ENCODE measurements around the gene OCSTAMP.

Gene OCSTAMP

DNA sequence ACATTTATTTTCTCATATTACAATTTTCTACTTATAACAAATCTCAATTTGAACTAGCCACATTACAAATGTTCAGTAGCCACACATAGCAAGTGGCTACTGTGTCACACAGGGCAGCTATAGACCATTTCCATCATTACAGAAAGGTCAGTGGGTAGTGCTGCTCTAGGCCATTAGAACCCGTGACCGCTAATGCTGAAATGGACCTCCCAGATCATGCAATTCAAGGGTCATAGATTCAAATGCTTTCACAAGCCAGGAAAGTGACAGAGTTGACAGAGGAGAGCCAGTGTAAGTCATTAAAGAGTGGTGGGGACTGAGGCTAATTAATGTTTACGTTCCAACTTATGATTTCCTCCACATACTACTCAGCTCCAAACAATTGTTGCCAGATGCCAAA is 3.5 kb upstream of the OCSTAMP start:
- DNase-seq (ENCODE audit: low spot score): no peak

DNA sequence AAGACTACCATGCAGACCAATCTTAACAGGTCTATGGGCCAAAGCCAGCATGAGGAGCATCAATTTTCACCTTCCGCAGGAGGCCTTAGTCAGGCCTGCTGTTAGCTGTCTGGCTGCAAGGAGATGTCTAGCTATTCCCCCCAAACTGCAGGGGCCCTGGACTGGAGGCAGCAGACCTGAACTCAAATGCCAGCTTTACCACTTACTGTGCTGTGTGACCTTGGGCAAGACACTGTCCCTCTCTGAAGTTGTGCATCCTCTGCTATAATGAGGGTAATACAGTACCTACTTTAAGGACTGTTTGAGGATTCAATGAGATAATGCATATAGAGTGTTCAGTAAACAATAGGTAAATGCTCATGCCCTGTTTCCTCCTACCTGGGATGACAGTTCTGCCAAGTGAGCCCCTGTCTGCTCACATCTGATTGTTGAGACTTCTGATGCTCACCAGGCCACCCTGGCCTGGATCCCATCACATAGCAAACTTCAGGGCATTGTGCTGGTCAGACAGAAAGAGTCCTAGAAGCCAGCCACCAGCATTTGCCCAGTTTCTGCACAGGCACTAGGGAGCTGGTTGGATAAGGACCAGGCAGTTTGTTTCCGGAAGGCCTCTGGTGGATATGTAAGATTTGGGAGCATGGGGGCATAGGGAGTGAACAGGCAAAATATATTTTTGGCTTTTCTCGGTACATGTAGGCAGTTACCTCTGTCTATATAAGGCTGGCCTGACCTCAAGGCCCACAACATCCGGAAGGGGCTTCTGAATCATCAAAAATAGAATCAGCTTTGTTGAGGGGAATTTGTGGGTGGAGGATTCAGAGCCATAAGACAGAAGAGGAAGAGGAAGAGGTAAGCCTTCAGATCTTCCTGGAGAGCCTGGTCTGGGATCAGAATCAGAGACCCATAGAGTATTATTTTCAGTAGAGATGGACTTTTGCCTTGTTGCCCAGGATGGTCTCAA is 2.3 kb upstream of the OCSTAMP start:
- DNase-seq (ENCODE audit: low spot score): no peak

DNA sequence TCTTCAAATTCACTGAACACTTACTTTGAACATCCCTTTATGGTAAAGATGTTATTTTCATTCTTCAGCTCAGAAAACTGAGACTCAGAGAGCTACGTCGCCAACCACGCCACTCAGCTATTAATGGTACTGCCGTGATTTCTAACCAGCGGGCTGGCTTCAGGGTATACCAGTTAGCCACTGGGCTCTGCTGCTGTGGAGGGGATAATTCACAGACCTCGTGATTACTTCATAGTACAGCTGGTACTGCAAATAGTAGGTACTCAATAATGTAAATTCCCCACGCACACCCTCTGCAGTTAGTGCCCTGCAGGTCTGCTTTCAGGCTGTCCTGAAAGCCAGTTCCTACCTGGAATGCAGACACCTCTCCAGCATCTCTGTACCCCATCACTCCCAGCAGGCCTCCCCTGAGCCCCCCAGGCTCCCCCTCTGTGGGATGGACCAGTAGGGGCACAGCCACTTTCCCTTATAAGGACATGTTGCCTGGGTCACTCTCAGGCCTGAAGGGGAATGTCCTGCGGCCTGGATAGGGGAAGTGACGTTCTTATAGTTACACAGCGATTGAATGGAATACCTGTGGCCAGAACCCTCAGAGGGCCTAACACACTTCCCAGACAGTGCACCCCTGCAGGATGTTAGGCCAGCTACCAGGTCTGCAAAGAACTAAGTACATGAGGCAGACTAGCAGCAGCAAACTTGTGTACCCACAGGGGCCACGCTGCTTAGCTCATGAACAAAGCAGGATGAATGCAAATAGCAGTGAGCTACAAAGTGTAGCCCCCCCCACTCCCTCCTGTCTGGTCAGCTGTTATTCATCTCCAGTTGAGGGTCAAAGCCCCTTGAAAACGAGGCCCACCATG is 1.3 kb upstream of the OCSTAMP start:
- no peak for DNase-seq (ENCODE audit: low spot score)

DNA sequence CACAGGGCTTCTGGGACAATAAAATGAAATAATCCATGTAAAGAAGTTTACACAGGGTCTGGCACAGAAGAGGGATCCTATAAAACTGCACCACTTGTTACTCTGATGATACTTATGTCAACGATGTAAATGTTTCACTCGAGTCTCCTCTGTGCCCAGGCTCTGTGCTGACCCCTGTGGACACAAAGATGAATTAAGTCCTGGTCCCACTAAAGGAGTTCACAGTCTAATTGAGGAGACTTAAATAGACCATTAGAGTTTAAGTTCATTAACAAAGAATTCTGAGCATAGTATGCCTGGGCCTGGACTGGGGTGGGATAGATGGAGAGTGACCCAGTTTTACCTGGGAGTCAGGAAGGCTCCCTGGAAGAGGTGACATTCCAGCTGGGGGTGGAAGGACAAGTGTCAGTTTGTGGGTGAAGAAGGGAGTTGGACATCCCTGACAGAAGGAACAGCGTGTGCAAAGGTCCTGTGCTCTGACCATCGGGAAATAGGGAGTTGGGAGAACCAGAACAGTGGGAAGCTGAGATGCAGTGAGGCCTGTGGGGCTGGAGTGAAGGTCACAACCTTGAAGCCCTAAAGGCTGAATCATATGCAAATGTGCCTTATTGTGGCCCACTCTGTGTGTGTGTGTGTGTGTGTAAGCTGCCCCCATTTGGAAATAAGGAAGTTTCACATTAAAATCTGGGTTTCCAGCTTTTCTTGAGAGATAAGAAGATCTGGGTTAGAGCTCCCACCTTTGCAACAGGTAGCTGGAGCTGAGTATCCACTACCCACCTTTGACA is 1.1 kb downstream of the OCSTAMP start:
- DNase-seq (ENCODE audit: low spot score): no peak

DNA sequence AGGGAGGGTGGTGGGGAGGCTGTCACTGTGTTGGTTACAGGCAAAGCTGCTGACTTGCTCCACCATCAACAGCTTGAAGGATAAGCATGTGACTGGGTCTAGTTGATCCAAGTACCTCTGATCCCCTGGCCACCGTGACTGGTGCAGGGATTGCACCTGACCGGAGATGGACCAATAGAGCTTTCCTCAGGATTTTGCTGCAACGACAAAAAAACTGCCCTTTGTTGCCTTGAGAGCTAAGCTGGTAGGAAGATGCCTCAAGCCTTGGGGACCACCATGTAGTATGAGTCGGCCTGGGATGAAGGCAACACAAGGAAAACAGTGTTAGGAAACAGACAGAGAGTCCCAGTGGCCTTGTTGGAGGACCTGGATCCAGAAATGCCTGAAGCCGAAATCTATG is 1.8 kb downstream of the OCSTAMP start:
- DNase-seq (ENCODE audit: low spot score): no peak

DNA sequence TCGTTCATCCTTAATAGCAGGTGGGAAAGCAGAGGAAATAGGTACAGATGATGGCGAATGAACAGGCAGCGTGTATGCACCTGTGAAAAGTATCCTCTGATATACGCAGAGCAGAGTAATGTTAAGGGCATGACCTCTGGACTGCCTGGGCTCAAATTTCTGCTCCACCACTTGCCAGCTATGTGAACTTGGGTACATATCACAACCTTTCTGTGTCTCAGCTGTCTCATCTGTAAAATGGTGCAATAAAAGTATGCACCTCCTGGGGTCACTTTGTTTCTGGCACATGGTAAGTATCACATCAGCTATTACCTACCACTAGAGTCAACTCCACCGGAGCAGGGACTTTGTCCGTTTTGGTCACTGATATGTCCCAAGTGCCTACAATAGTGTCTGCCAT is 2.5 kb downstream of the OCSTAMP start:
- no peak for DNase-seq (ENCODE audit: low spot score)

DNA sequence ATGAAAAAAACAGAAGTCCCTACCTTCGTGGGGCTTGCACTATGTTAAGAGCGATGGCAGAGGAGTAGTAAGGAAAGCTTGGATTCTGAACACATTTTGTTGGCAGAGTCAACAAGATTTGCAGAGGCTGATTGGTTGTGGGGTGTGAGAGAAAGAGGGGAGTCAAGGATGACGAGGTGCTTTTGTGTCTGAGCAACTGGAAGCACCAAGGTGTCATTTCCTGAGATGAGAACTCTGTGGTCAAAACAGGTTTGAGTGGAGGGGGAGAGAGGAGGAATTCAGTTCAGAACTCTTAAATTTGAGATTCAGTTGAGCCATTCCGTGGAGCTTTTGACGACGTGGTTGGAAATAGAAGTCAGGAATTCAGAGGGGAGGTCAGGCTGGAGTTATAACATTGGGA is 3.5 kb downstream of the OCSTAMP start:
- no peak for DNase-seq (ENCODE audit: low spot score)

DNA sequence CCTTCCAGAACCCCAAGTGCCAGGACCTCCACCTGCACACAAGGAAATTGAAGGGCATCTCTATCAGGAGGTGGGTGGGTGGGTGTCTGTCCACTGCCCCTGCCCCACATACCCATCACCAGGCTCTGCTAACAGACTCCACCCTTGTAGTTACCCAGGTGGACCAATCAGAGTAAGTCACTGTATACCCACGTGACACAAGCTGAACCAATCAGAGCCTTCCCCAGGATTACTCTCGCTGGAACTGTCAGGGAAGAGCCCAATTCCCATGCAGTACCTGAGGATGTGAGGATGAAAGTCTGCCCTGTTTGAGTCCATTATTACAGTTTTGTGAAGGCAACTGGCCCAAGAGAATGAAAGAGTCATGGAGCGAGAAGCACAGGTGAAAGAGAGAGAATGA is 4.2 kb downstream of the OCSTAMP start:
- DNase-seq (ENCODE audit: low spot score): no peak

DNA sequence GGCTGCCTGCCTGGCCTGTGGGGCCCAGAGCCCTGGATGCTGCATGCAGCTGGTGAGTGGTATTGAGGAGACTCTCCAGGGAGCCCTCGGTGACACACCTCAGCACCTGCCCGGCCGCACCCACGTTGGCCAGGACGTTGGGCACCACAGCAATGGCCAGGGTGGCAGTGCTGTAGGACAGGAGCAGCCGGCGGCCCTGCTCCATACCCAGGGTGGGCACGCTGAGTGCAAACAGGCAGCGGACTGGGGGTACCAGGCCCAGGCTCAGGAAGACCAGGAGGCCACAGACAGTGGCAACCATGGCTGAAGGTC is 4.7 kb downstream of the OCSTAMP start:
- no peak for DNase-seq (ENCODE audit: low spot score)

DNA sequence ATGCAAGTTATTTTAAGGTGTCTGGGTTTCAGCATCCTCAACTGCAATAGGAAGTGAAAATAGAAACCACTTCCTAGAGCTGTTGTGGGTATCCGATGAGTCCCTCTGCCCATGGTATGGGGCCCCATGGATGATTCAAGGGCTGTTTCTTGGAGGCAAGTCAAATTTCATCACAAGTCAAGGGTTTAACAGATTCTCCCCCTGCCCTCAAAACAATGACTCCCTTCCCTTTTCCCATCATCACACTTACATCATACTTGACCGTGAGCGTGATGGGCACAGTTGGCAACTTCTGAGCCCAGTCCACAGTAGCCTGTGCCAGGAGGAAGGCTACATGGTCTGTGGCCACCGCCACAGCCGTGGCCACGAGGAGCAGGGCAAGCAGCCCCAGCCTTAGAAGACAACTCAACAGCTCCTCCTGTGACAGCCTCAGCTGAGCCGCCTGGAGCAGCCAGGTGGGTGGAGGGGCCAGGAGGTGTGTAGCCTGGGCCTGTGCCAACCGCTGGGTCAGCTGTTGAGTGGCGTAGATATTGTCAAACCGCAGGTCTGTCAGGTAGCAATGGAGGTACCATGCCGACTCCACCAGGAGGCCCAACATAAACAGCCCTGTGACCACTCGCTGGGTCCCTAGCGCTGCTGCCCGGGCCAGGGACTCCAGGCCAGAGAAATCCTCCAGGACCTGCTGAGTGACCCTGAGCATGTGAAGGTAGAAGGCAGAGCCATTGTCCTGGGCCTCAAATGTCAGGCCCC is 5.2 kb downstream of the OCSTAMP start:
- DNase-seq (ENCODE audit: low spot score): no peak

DNA sequence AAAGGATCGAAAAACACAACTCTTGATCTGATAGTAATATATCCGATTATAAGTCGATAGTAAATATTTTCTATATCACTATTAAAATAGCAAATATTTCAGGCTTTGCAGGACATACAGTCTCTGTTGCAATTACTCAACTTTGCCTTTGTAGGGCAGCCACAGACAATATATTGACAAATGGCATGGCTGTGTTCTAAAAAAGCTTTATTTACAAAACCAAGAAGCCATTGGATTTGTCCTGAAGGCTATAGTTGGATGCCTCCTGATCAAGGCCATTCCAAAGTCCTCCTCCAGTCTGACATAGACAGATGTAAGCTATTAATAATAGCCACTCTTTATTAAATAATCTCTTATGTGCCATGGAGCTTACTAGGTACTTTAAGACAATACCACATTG is 5.9 kb downstream of the OCSTAMP start:
- DNase-seq (ENCODE audit: low spot score): no peak

DNA sequence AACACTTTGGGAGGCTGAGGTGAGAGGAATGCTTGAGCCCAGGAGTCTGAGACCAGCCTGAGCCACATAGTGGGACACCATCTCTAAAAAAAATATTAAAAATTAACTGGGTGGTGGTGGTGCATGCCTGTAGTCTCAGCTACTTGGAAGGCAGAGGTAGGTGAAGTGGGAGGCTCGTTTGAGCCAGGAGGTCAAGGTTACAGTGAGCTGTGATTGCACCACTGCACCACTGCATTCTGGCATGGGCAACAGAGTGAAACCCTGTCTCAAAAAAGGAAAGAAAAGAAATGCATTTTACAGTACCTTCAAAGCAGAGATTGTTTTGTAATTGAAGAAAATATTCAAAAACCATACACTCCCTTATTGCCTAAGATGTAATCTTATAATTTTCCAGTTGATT is 6.5 kb downstream of the OCSTAMP start:
- no peak for DNase-seq (ENCODE audit: low spot score)

DNA sequence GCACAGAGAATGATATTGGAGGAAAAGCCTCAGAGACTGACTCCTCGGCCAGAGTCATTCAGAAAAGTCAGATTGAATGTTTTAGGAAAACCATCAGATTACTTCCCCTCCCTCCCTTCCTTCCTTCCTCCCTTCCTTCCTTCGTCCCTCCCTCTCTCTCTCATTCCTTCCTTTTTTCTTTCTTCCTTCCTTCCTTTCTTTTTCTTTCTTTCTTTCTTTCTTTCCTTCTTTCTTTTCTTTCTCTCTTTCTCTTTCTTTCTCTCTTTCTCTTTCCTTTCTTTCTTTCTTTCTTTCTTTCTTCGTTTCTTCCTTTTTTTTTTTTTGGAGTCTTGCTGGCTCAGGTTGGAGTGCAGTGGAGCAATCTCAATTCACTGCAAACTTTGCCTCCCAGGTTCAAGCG is 7.4 kb downstream of the OCSTAMP start:
- DNase-seq (ENCODE audit: low spot score): no peak

DNA sequence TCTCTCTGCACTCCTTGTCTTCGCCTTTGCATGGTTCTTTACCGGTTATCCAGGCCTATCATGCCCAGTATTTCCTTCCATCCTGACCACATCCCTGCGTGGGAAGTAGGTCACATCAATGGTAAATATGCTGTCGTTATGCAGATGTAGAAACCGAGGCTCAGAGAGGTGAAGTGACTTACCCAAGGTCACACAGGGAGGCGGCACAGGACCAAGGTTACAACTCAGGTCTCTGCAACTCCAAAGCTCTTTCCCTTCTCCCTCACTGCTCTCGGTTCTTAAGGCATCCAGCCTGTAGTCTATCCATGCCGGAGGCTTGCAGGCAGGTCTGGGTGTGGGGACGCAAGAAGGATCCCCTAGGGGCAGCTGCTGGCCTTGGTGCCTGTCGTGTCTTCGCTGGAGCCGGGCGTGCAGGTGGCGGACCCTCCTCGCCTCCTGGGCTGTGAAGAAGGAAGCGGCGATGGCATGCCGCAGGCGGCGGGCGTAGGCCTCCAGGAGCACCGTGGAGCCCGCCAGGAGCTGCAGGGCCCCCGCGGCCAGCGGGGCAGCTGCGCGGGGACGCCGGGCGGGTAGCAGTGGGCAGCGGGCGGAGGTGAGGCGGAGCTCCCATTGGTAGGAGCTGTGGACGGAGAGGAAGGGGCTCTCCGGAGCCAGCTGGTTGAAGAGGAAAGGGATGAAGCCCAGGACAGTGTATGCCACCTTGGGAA is 9.1 kb downstream of the OCSTAMP start:
- DNase-seq (ENCODE audit: low spot score): no peak

DNA sequence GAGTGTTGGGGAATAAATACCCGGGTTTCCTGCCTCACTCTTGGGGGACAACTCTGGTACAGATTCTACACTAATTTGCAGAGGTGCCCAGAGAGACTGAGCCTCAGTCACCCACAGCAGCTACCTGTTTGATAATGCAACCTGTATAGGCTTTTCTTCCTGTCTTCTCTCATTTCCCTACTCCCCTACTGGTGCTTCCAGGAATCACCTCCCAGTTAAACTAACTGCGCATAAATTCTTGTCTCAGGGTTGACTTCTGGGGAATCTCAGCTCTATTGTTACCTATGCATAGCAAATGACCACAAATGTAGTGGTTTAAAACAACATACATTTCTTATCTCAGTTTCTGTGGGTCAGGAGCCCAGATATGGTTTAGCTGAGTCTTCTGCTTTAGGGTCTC is 11.3 kb downstream of the OCSTAMP start:
- DNase-seq (ENCODE audit: low spot score): no peak

DNA sequence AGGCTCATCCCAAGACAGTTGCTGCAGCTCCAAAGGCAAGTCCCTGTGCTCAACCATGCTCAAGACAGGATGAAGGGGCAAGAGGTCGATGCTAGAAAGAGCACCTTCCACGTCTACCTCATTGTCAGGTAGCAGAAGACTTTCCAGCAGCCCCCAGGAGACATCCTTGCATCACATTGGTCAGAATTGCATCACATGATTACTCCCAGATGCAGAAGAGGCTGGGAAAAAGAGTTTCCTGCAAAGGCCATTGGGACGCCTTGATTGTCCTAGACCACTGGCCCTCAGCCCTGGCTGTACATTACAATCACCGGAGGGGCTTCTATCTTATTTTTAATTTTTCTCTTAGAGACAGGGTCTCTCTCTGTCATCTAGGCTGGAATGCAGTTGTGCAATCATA is 19.8 kb downstream of the OCSTAMP start:
- DNase-seq (ENCODE audit: low spot score): no peak

DNA sequence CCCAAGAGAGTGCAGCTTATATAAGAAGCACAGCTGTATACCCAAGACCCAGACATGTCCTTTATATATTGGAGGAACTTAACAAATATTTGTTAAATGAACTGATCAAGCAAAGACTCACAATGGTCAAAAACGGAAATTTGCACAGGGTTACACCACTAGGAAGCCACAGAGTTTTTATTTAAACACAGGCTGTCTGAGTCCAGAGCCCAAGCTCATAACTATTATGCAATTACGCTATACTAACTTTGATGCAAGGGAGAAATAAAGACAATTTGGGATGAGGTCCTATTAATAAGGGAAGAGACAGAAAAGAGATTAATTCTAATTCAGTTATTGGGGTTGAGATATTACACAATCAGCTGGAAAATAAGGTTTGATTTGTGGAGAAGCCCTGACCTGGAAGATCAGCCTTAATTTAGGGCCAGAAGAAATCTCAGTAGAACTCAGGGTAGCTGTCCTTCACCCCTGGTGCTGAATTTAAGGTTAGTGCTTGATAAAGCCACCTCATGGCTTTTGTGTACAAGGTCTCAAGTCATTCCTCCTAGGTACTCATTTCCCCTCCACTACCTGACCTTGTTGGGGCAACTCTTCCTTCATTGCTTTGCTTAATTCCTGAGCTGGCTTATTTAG is 26.6 kb downstream of the OCSTAMP start:
- DNase-seq (ENCODE audit: low spot score): no peak

DNA sequence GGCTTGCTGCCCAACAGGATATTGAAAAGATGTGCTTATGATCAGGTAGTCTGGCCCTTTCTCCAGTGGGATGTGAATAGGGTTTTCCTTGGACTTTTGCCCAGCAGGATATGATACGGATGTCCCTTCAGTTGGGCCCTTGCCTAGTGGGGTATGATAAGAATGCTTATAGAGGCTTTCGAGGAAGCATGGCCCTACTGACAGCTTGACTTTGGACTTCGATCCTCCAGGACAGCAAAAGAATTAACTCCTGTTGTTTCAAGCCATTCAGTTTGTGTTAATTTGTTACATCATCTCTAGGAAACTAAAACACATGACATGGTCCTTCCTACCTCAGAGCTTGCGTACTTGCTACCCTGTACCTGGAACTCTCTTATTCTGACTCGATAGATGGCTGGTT is 27.3 kb downstream of the OCSTAMP start:
- DNase-seq (ENCODE audit: low spot score): no peak

DNA sequence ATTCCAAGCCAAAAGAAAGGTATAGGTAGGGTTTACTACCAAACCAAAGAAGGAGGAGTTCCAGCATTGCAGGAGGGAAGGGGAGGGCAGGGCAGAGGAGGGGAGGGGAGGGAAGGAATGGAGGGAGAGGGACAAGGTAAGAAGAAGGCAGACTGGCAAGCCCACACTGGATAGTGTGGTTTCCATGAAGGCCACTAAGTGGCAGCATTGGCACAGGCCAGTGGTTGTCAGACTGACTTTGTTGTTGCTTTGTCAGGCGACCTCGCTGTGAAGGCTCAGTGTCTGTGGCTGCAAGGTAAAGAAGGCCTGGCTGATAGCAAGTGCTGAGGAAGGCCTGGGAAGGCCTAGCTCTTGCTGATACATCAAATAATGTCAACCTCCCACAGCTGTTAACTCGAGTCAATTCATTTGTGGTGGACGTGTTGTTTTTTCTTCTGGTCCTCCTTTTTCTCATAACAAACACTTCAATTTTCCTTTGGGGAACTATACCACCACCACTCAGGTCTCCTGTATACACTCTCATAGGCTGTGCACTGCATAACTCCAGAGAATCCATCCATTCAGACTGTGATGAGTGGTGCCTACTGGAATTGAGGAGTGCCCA is 29.4 kb downstream of the OCSTAMP start:
- peak; percentile 77 for DNase-seq (ENCODE audit: low spot score)

DNA sequence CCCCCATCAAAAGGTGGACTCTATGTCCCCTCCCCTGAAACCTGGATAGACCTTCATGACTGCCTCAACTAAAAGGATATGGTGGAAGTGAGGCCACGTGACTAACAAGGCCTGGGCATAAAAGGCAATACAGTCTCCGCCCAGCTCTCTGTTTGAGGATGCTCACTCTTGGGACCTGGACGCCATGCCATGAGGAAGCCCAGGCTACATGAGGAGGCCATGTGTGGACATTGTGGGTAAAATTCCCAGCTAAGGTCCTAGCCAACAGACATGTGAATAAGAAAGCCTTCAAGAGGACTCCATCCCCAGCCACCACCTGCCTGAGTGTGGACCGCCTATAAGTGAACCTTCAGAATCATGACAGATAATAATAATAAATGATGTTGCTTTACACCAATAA is 29.9 kb downstream of the OCSTAMP start:
- no peak for DNase-seq (ENCODE audit: low spot score)
